ENCODE results near the gene SYK. TPM values are rescaled to one million over a fixed set of nuclear protein-coding genes. Genes with fewer than 3 reads are reported as not detected.
"Not testable (repeated sequence)": the region's sequence is repeated elsewhere in the genome, so short reads cannot be mapped to it uniquely, and the experiment has no call there.

Gene SYK
- total RNA-seq, 4 donors from 2014 or later, result 50.7 to 107 (median 87.1) TPM

GRCh38 chr9:90884178-90884577 lies 82.6 kb downstream of the SYK start:
- Histone ChIP-seq H3K4me1 (peaks cover 0 to 4% of the 10 kb centered on the region in 2 donors), H3K4me3 (replicated peaks in 1 of 3) (no peak overlapping the region), H3K27ac (no peak overlapping the region), H3K27me3 (no peaks in the 10 kb centered on the region), H3K36me3 (peaks cover 4 to 7% of the 10 kb centered on the region in 2 donors), H3K9me3 (no peaks in the 10 kb centered on the region)
- intact Hi-C loops (cut with DNase I), result no loop called here
- WGBS, 2 donors, result 86 to 87% methylated on average over 8 of the region's 8 CpGs
- TF ChIP-seq POLR2A (IDR thresholded peaks at IDR 0.05), result no peak
- TF ChIP-seq, protein P1, sequence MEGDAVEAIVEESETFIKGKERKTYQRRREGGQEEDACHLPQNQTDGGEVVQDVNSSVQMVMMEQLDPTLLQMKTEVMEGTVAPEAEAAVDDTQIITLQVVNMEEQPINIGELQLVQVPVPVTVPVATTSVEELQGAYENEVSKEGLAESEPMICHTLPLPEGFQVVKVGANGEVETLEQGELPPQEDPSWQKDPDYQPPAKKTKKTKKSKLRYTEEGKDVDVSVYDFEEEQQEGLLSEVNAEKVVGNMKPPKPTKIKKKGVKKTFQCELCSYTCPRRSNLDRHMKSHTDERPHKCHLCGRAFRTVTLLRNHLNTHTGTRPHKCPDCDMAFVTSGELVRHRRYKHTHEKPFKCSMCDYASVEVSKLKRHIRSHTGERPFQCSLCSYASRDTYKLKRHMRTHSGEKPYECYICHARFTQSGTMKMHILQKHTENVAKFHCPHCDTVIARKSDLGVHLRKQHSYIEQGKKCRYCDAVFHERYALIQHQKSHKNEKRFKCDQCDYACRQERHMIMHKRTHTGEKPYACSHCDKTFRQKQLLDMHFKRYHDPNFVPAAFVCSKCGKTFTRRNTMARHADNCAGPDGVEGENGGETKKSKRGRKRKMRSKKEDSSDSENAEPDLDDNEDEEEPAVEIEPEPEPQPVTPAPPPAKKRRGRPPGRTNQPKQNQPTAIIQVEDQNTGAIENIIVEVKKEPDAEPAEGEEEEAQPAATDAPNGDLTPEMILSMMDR (IDR thresholded peaks at IDR 0.05), result no peak
- DNase-seq, result no peak

DNA sequence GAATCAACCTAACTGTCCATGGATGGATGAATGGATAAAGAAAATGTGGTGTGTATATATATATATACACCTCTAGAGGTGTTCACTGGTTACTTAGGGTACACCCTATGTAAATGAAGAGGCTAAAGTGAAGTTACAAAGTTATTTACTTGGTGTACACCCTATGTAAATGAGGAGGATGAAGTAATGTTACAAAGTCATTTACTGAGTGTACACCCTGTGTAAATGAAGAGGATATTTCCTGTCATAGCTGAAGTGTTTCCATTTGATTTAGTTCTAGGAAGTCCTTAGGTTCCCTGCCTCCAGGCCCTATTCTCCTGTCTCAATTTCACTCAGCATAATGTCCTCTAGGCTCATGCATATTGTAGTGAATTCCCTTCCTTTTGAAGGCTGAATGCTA lies 85.2 kb downstream of the SYK start:
- H3K36me3 ChIP-seq; intact Hi-C loops (cut with DNase I); DNase-seq; H3K4me1 ChIP-seq; H3K27me3 ChIP-seq; H3K27ac ChIP-seq; H3K4me3 ChIP-seq (replicated peaks in 1 of 3); H3K9me3 ChIP-seq: not testable (repeated sequence)

- Histone ChIP-seq H3K27ac (no peak overlapping the region), H3K4me3 (replicated peaks in 1 of 3) (no peak overlapping the region), H3K27me3 (no peaks in the 10 kb centered on the region), H3K4me1 (no peaks in the 10 kb centered on the region), H3K9me3 (no peaks in the 10 kb centered on the region), H3K36me3 (peaks cover 5% of the 10 kb centered on the region in 2 donors)
- TF ChIP-seq POLR2A (IDR thresholded peaks at IDR 0.05), result no peak
- TF ChIP-seq, protein P1 (IDR thresholded peaks at IDR 0.05), result no peak
- 91% methylated on average over 8 of the region's 8 CpGs for WGBS, 2 donors
- intact Hi-C loops (cut with DNase I), result no loop called here
- DNase-seq, result no peak
These were observed 87.3 kb downstream of the SYK start for GRCh38 chr9:90888941-90889340.

- no peak overlapping the region for H3K27ac ChIP-seq
- DNase-seq, result no peak
- H3K36me3 ChIP-seq, result peaks cover 5% of the 10 kb centered on the region in 2 donors
- WGBS, 2 donors, result 79 to 87% methylated on average over 7 to 10 of the region's 10 CpGs
- TF ChIP-seq, protein P1 (IDR thresholded peaks at IDR 0.05), result no peak
- no peak for TF ChIP-seq POLR2A (IDR thresholded peaks at IDR 0.05)
- H3K4me3 ChIP-seq (replicated peaks in 1 of 3), result no peak overlapping the region
- no peaks in the 10 kb centered on the region for H3K27me3 ChIP-seq
- intact Hi-C loops (cut with DNase I), result no loop called here
- H3K9me3 ChIP-seq, result no peaks in the 10 kb centered on the region
- H3K4me1 ChIP-seq, result no peaks in the 10 kb centered on the region
These were observed 88.7 kb downstream of the SYK start for GRCh38 chr9:90890146-90890810.

- no peak for DNase-seq
These were observed 89.9 kb downstream of the SYK start for GRCh38 chr9:90891308-90892040.

More at GRCh38 chr9:90891308-90892040, 89.9 kb downstream of the SYK start:
- Histone ChIP-seq H3K27me3 (no peaks in the 10 kb centered on the region), H3K4me3 (replicated peaks in 1 of 3) (no peak overlapping the region), H3K4me1 (no peaks in the 10 kb centered on the region), H3K36me3 (peaks cover 5% of the 10 kb centered on the region in 2 donors), H3K27ac (no peak overlapping the region), H3K9me3 (no peaks in the 10 kb centered on the region)
- WGBS, 2 donors, result 89 to 92% methylated on average over 8 of the region's 8 CpGs
- TF ChIP-seq, protein P1 (IDR thresholded peaks at IDR 0.05), result no peak
- no peak for TF ChIP-seq POLR2A (IDR thresholded peaks at IDR 0.05)
- intact Hi-C loops (cut with DNase I), result no loop called here

Data from thyroid gland (tissue), 4 donors.